Right hindlimb (tissue), 1 donor: ENCODE data around the gene LGALS3BP.
A peak's percentile ranks its signal among the peaks of the same experiment; 100 is the strongest.

ENCODE experiments used
- DNase-seq: peaks from one replicate; pipeline ENCODE4 v3.0.0-alpha.2; 2018

The LGALS3BP gene

DNA sequence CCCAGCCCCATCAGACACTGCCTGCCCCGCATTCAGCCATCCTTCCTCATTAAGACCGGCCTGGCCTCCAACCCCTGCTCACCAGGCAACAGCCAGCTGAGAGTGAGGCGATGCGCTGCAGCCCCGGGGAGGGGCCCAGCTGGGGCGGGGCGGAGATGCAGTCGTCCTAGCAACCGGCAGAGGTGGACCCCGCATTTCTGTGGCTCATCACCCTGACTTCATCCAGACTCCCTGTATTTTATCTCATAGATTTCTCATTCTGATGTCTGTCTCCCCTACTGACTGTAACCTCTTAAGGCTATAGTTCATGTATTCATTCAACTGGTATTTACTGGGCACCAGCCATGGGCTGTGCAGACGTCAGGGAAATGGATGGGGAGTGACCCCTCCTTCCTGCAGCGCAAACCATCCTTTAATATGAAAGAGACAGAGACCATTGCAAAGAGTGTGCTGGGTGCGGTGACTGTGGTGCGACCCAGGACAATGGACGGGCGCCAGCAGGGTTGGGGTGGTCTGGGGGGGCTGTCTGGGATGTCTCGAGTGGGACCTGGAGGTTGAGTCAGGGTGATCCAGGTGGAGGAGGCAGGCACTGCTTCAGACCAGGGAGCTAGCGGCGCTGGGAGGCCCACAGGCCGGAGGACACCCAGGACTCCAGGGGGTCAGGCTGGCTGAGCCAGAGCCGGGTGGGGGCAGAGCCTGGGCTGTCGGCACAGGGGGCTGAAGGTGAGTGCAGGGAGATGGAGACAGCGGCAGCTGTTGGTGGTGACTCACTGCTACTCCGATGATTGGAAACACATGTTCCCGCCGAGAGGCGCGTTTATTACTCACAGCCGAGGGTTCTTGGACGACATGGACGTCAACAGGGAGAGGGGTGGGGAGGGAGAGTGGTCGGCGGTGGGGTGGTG is 44.1 kb downstream of the LGALS3BP start:
- DNase-seq = peak; percentile 91

DNA sequence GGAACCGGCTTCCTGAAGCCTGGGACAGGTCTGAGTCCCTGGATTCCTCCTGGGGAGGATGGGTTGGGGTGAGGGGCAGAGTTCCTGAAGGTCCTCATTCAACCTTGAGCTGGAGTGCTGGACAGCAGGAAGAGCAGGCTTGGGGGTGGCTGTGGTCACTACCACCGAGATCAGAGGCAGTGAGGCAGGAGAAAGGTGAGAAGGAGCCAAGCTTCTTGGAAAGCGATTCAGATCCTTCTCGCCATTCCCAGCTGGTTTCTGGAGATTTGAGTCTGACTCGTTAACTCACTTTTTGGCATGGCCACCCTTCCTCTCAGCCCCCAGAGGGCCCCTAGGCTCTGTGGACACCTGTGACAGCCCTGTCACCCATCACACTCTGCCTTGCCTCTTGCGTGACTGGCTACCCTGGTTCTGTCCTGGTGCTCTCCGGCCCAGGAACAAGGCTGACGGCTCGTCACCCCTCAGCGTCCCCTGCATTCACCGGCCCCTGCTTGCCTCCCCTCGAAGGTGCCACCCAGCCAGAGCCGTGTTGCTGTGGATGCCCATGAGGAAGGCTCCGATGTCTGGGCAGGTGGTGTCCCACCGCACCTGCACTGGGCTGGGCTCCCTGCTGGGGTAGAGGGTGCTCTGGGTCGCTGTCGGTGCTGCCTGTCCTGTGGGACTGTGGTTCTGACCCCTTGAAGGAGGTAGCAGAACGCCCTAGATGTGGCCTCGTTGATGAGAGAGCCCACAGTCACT is 44.9 kb downstream of the LGALS3BP start:
- DNase-seq = no peak

DNA sequence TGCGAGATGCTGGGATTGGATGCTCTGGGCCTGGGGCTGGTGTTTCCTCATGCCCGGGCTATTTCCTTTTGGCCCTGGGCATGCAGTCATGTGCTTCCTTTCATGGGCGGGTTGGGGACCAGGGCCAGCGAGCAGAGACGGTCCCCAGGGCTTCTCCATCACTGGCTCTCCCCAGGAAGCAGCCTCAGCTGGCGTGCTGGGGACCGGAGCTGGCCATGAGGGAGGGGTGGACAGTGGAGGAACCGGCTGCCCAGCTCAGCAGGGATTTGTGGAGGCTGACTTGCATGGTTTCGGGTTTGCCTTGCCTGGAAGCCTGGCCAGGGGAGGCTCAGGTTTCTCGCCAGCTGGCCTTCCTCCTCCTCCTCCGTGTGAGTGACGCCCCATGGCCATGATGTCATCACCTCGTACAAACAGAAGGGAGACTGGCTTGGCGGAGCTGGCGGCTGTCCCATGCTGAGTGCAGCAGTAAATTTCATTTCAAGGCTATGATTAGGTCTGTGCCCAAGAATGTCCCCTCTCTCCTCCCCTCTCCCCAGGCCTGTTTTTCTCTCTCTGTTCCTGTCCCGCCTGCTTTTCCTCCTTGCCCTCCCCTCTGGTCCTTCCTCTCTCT is 45.7 kb downstream of the LGALS3BP start:
- peak; percentile 99 for DNase-seq

DNA sequence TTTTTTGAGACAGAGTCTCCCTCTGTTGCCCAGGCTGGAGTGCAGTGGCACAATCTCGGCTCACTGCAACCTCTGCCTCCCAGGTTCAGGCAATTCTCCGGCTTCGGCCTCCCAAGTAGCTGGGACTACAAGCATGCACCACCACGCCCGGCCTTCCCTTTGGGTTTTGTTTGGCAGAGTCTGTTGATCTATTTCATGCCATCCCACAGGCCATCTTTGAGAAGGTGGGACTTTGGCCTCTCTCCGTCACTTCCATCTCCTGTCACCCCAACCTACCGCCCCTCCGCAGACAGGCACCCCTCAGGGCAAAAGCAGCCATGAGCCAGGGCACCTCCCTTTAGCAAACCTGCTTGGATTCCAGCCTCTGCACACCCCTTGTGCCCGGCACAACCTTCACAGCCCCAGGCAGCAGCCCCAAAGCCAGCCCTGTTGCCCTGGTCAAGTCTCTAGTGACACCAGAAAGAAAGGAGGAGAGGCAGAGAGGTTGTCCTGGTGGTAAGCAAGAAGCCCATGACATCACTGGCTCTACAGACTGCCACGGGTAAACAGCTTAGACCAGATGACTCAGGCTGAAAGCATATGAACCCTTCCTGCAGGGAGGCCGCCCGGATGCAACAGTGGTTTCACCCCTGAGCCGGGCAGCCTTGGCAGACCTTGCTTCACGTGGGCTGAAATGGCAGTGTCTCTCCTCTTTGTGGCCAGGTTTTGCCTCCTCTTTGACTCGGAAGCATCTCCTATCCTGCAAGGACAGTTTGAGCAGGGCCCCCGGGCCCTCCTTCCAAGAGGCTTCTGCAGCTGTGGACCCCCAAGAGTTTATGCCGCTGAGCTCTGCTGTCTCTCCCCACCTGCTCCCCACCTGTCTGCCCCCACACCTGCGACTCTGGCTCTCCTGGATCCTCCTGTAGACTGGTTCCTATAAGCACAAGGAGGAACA is 46.4 kb downstream of the LGALS3BP start:
- DNase-seq = peak; percentile 67

DNA sequence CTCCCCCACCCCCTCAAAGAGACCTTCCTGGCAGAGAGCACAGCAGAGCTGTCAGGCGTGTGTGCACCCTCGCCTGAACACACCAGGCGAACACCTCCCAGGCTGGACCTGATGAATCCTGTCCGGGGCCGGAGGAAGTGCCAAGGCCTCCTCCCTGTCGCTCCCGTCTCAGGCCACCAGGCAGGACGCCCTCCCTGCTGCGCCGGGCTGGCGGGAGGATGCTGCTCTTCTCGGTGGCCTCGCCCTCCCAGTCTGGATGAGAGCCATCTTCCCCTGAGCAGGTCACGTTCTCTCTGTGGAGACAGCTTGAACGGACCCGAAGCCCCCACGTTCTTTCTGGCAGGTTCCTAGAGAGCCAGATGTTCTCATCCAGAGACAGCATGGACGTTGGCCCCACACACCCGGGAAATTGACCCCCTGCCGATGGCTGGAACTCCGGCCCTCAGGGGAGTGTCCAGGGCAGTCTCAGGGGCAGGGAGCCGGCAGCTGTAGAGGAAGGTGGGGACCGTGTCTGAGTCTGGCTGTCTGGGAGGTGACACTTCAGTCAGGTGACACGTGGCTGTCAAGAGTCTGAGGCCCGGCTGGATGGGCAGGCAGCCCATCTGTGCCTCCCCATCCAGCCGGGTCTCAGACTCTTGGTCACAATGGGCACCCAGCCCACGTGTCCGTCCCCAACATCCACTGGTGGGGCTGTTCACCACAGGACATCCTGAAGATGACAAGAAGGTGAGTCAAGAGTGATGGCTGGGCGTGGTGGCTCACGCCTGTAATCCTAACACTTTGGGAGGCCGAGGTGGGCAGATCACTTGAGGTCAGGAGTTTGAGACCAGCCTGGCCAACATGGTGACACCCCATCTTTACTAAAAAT is 49.6 kb downstream of the LGALS3BP start:
- no peak for DNase-seq

DNA sequence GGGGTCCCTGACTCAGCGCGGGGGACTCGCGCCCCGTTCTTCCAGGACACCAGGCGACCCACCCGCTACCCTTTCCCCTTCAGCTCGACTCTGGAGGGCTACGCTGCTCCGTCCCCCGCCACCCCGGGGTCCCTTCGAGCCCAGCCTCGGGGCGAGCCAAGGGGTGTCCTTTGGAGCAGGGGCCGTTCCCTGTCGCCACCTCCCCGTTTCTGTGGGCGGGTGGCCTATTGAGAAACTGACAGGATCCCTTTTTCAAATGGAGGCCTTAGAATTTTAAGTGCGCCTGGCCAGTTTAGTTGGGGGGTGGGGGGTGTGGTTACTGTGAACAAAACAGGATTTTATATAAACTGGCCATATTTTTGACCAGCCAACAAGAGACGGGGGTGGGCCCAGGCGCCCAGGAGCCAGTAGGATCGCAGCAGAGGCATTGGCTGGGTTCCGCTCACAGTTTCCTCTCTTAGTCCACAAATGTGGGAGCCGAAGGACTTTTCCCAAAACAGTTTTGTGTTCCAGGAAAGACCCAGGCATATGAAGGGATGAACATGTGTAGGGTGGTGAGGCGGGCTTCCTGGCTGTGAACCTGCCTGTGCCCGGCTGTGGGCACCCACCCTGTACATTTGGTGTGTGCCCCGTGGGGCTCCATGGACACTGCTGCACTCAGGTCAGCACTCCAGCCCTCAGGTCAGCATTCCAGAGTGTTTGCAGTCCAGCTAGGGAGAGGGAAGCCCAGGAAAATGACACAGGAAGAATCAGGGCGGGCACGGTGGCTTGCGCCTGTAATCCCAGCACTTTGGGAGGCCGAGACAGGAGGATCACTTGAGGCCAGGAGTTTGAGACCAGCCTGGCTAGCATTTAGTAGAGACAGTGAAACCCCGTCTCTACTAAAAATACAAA is 53.8 kb downstream of the LGALS3BP start:
- peak; percentile 93 for DNase-seq

DNA sequence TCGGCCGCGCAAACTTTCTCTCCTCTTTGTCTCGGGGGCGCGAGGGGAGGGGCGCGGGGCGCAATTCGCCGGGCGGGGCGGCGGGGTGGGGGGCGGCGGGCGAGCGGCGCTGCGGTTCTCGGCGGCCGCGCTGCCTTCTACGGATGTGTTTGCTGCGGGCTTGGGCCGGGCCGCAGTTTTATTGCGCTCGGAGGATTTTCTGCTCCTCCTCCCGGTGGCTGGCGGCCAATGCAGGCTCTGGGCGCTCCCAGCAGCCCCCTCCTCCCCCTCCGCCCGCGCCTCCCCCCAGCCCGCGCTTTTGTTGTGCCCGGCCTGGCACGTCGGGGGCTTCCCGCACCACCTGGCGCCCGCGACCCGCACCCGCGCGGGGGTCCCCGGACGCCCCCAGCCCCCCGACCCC is 54.5 kb downstream of the LGALS3BP start, which contains the start of gene TIMP2:
Gene TIMP2 (minus strand): TSS at position 154 of the 400 bp plus-strand sequence. CDS start 299 bp downstream, outside the sequence.
- peak; percentile 93 for DNase-seq

DNA sequence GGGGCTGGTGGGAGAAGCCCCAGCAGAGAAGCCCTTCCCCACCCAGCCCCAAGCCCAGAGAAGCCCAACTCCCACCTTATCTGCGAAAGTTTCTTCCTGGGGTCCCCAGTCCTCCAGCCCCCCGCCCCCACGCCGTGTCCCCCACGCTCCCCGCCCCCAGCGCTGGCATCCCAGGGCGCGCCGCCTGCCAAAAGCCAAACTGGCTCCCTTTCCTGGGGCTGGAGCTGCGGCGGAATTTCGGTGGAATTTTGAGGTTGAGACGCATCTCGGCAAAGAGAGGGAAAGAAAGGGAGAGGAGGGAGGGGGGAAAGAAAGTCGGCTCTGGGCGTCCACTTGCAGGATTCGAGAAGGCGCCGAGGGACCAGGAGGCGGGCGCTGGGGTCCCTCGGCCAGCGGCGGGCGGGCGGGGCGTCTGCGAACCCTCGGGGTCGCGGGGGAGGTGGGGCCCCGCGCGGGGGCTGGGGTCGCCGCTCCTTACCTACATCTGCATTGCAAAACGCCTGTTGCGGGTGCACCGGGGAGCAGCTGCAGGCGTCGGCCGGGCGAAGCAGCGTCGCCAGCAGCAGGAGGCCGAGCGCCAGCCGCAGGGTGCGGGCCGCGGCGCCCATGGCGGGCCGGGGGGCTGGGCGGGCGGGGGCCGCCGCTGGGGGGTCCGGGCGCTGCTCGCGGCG is 55.1 kb downstream of the LGALS3BP start:
- DNase-seq = peak; percentile 64

DNA sequence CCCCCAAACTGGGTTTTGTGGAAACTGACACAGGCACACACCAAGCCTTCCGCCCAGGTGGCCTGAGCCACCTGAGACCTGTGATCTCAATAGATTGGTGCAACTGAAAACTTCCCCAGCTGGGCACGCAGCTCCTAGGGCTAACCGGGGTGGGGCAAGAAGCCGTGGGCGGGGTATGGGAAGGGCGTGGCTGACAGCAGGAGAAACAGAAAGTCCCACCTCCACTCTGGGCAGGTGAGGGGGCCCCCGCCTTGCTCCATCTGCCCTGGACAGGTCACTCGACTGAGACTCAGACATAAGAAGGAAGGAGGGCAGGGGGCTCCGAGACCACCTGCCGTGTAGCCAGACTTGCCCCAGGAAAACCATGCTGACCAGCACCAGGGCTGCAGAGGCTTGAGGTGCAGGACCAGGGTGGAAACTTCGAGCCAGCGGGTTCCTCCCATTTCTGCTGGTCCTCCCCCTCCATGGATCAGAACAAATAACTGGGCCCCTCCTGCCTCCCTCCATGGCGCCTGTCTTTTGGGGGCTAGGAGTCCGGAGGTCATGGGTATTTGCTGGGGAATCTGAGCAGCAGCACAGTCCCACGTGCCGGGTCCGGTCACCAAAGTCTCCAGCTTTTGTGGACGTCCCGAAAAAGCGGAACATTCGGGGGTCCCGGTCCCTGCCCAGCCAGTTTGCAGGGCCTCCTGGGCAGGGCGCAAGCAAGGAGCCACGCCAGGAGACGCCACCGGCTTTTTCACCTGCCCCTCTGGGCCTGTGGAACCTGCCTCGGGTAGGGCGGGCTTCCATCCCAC is 55.9 kb downstream of the LGALS3BP start:
- DNase-seq = no peak

DNA sequence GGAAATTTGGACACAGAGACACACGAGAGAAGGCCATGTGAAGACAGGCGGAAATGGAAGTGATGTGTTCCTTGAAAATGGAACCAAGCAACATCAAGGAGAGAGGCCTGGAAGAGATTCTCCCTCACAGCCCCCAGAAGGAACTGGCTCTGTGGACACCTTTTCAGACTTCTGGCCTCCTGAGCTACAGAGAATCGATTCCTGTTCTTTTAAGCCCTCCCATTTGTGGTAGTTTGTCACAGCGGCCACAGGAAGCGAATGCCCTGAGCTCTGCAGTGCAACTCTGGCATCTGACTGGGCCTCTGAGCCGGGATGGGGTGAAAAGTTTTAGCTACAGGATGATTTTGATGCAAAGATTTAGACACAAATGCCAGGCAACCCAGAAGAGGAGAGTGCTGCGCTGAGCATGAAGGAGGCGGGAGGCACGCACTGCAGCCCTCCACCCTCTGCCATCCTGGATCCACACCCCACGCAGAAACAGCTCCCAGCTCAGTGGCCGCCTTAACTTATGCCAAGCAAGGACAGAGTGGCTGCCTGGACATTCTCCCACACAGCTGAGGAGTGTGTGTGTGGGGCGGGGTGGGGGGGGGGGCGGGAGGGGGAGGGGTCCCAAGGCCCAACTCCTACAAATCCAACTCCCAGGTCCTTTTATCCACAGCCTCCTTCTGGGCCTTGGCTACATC is 56.8 kb downstream of the LGALS3BP start:
- no peak for DNase-seq

DNA sequence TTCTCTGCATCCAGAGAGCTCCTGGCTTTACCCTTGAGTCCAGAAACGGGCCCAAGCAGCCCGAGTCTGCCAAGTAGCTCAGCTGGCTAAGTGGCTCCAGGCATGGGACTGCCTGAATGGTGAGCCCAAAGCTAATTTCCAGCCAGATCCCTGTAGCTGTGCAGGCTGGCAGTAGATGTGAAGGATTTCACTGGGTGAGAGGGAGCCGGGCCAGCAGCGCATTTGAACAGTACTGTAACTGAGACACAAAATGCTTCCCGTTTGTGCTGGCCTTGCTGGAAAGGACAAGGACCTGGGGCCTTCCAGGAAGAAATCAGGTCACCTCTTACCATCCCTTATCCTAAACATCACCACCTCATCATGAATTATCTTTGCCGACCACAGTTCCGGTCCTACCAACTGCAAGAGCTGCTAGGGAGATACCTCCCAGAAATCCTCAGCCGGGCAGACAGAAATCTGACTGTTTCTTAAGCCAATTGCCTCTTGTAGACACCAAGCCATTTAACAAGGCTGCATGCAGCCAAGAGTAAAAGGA is 58.2 kb downstream of the LGALS3BP start:
- peak; percentile 66 for DNase-seq
